Measurements from ENCODE around the gene KCNK3. TPM values are rescaled to one million over a fixed set of nuclear protein-coding genes. Genes with fewer than 3 reads are reported as not detected.

Gene KCNK3
- total and polyA plus RNA-seq, 2 of the 13 experiments (the other 11 are each of a cell fraction or from before 2014, with no cell fraction given): not detected

DNA sequence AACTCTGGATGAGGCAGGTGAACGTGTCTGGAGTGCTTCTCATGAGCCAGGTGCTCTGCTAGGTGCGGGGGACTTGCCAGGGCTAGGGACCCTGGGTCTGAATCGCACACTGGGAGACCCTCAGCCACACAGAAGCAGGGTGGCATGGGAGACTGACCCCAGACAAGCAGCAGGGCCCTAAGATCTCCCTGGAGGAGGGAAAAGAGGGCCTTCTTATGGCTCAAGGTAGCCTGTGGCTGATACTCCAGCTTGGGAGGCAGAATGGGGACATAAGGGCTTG, 38.5 kb upstream of the KCNK3 start:
- H4K20me1 ChIP-seq (ENCODE audit: insufficient read depth, low read length): no peaks in the 10 kb centered on the region
- TF ChIP-seq, protein P1, sequence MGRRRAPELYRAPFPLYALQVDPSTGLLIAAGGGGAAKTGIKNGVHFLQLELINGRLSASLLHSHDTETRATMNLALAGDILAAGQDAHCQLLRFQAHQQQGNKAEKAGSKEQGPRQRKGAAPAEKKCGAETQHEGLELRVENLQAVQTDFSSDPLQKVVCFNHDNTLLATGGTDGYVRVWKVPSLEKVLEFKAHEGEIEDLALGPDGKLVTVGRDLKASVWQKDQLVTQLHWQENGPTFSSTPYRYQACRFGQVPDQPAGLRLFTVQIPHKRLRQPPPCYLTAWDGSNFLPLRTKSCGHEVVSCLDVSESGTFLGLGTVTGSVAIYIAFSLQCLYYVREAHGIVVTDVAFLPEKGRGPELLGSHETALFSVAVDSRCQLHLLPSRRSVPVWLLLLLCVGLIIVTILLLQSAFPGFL (CRISPR knock-in tag; IDR thresholded peaks at IDR 0.05): no peak
- TF ChIP-seq ZNF720 (CRISPR knock-in tag; IDR thresholded peaks at IDR 0.05) (no peak), THAP11 (CRISPR knock-in tag; IDR thresholded peaks at IDR 0.05) (no peak), PAF1 (CRISPR knock-in tag; IDR thresholded peaks at IDR 0.05) (no peak)
- TF ChIP-seq, protein P2, sequence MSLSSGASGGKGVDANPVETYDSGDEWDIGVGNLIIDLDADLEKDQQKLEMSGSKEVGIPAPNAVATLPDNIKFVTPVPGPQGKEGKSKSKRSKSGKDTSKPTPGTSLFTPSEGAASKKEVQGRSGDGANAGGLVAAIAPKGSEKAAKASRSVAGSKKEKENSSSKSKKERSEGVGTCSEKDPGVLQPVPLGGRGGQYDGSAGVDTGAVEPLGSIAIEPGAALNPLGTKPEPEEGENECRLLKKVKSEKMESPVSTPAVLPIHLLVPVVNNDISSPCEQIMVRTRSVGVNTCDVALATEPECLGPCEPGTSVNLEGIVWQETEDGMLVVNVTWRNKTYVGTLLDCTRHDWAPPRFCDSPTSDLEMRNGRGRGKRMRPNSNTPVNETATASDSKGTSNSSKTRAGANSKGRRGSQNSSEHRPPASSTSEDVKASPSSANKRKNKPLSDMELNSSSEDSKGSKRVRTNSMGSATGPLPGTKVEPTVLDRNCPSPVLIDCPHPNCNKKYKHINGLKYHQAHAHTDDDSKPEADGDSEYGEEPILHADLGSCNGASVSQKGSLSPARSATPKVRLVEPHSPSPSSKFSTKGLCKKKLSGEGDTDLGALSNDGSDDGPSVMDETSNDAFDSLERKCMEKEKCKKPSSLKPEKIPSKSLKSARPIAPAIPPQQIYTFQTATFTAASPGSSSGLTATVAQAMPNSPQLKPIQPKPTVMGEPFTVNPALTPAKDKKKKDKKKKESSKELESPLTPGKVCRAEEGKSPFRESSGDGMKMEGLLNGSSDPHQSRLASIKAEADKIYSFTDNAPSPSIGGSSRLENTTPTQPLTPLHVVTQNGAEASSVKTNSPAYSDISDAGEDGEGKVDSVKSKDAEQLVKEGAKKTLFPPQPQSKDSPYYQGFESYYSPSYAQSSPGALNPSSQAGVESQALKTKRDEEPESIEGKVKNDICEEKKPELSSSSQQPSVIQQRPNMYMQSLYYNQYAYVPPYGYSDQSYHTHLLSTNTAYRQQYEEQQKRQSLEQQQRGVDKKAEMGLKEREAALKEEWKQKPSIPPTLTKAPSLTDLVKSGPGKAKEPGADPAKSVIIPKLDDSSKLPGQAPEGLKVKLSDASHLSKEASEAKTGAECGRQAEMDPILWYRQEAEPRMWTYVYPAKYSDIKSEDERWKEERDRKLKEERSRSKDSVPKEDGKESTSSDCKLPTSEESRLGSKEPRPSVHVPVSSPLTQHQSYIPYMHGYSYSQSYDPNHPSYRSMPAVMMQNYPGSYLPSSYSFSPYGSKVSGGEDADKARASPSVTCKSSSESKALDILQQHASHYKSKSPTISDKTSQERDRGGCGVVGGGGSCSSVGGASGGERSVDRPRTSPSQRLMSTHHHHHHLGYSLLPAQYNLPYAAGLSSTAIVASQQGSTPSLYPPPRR (CRISPR knock-in tag; IDR thresholded peaks at IDR 0.05; ENCODE audit: borderline replicate concordance): no peak
- no TSS peak for BruUV-seq (replicated peaks)
- H3K9me3 ChIP-seq (ENCODE audit: low read length): no peaks in the 10 kb centered on the region
- intact Hi-C loops (cut with micrococcal nuclease; ENCODE audit: unreplicated experiment): no loop called here
- H3K4me2 ChIP-seq (ENCODE audit: low read depth, low read length): no peak overlapping the region
- no peak overlapping the region for H2AFZ ChIP-seq (ENCODE audit: low read length)
- peaks cover 2 to 57% of the 10 kb centered on the region in 2 experiments; a peak in 4 of 5 replicates for H3K27me3 ChIP-seq (ENCODE audit: control insufficient read depth in 1 of 2, insufficient read depth in 2 of 2, low read length in 2 of 2)
- H3K79me2 ChIP-seq (ENCODE audit: insufficient read depth, low read length): no peaks in the 10 kb centered on the region
- CTCF ChIA-PET (ENCODE audit: low intra/inter-chr PET ratio, low total read pairs): no interaction called here
- FAIRE-seq (no peak), DNase-seq (ENCODE audit: low spot score) (no peak), ATAC-seq (no peak)
- H3K27ac ChIP-seq (ENCODE audit: extremely low read length, insufficient read depth, low read length): no peak overlapping the region
- 0% methylated on average over 3 of the region's 3 CpGs for WGBS (ENCODE audit: low lambda C conversion rate)
- no peaks in the 10 kb centered on the region for H3K4me1 ChIP-seq (ENCODE audit: insufficient read depth, low read length)
- H3K36me3 ChIP-seq (replicated peaks in 1 of 2; ENCODE audit: control insufficient read depth in 1 of 2, insufficient read depth in 2 of 2, low read length in 2 of 2): no peaks in the 10 kb centered on the region
- in situ Hi-C loops (cut with HindIII; ENCODE audit: extremely low pct_ligation_motif_present, low pct_unique_long_range_greater_than_20kb): no loop called here
- no peak overlapping the region for H3K9ac ChIP-seq (ENCODE audit: insufficient read depth, low read depth, low read length)
- no peak overlapping the region for H3K4me3 ChIP-seq (replicated peaks in 1 of 3; ENCODE audit: insufficient read depth in 1 of 3, low read depth in 2 of 3, low read length in 3 of 3)
- POLR2A ChIA-PET: no interaction called here

All from HepG2 (cell line).